NCI-H2081 treated with DMSO at 0.1 percent for 48 hours (cell line): ENCODE data around the gene TMEM145.

Experiments
- DNase-seq: peaks from one replicate; lab custom pipeline; 2025; lab: John Stamatoyannopoulos, UW

TMEM145 gene

DNA sequence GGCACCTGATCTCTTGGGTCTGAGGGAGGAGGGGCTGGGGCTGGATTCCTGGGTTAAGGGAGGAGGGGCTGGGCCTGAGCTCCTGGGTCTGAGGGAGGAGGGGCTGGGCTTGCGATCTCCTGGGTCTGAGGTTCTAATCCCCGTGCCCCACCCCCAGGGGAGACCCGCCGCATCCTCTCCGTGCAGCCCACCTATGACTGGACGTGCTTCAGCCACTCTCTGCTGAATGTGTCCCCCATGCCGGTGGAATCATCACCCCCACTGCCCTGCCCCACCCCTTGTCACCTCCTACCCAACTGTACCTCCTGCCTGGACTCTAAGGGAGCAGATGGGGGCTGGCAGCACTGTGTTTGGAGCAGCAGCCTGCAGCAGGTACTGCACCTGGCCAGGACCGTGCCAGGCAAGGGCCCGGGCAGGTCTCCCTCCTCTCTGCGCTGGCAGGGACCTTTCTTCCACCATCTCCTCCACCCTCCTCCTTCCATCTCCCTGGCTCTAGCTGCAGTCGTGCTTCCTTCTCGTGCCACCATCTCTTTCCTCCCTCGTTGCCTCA lies 49.9 kb downstream of the TMEM145 start:
- no peak for DNase-seq

DNA sequence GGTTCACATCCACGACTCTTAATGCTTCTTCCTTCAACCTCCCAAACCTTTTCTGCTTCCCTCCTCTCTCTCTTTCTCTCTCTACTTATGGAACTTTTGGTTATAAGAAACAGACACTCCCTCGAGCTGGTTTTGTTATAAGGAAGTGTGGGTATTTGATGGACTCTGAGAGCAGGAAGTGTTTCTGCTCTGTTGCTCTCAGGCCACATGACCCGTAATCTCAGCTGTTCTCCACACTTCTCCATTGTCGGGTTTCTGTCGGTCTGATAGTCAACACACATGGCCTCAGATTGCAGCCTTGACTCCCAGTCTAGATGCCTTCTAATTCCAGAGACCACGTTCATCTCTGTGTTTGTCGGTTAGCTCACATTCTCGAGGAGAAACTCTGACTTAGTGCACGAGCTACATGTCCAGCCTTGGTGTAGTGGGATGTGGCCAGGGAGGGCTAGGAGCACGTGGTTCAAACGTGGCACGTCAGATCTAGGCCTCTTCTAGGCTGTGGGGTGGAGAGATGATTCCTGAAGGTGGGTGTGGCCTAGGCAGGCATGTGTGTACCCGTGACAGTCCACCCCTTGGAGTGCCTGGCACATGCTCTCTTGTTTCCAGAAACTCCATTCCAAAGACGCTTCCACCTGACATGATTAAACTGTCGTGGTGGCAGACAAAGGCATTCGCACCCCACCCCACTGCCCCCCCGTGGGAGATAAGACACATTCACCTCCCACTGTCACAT lies 50.7 kb downstream of the TMEM145 start:
- no peak for DNase-seq

DNA sequence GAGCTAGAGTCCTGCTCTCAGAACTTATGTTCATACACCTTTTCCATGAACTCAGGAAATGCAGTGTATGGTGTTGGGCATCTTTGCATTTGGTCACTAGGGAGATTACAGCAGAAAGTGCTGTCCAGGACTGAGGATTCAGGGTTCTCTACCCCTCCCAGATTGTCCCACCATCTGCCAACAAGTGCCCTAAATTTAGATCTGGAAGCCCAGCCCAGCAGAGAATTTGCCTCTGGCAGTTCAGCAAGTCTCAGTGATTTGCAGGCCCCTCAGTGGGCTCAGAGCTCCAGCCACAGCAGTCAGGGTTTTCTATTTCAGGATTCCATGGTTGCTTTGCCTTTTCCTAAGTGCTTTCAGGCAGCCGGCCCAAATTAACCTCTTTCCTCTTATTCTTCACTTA lies 53.6 kb downstream of the TMEM145 start:
- no peak for DNase-seq

DNA sequence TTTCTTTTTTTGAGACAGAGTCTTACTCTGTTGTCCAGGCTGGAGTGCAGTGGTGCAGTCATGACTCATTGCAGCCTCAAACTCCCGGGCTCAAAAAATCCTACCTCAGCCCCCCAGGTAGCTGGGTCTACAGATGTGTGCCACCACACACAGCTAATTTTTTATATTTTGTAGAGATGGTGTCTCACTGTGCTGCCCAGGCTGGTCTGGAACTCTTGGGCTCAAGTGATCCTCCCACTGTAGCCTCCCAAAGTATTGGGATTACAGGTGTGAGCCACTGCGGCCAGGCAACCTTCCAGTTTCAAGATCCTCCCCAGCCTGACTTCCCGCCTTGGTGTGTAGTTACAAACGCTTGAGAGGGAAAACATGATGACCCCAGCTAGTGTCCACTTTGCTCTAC lies 54.8 kb downstream of the TMEM145 start:
- DNase-seq, result no peak

DNA sequence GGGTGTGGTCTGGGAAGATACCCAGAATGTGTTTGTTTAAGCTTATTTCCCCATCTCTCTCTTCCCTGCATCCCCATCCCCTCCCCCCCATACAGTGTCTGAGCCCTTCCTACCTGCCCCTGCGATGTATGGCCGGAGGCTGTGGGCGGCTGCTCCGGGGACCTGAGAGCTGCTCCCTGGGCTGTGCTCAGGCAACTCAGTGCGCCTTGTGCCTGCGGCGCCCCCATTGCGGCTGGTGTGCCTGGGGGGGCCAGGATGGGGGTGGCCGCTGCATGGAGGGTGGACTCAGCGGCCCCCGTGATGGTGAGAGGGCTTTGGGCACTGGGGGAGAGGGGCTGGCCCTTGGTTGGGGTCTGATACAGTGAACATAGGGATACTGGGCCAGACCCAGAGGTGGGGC lies 55.3 kb downstream of the TMEM145 start:
- DNase-seq, result no peak

DNA sequence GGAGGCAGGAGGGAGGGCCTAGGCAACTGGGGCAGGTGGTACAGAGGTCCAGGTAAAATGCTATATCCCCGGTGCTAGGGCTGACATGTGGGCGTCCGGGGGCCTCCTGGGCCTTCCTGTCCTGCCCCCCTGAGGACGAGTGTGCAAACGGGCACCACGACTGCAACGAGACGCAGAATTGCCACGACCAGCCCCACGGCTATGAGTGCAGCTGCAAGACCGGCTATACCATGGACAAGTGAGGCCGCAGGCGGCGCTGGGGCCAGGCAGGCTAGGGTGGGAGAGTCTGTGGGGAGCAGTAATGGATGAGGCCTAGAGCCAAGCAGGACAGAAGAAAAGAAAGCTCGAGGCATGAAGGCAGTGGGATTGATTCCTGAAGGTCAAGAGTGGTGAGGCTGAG lies 55.7 kb downstream of the TMEM145 start:
- no peak for DNase-seq

DNA sequence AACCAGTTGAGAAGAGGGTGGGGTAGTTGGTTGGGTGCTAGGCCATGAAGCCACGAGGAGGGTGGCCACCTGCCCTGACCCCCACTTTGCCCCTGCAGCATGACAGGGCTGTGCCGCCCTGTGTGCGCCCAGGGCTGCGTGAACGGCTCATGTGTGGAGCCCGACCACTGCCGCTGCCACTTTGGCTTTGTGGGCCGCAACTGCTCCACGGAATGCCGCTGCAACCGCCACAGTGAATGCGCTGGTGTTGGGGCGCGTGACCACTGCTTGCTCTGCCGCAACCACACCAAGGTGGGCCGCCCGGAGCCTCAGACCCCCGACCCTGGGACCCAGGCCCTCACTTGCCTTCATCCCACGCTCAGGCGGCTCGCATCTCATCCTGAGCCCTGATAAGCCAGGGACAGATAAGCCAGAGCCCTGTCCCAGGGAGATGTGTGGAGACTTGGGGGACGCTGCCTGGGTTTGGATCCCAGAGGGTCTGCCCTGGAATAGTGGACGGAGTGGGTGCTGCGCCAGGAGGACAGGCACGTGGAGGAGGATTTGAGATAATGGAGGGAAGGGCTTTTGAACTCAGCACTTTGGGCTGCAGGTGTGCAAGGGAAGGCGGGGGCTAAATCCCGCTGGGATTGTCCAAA lies 56.4 kb downstream of the TMEM145 start:
- no peak for DNase-seq

DNA sequence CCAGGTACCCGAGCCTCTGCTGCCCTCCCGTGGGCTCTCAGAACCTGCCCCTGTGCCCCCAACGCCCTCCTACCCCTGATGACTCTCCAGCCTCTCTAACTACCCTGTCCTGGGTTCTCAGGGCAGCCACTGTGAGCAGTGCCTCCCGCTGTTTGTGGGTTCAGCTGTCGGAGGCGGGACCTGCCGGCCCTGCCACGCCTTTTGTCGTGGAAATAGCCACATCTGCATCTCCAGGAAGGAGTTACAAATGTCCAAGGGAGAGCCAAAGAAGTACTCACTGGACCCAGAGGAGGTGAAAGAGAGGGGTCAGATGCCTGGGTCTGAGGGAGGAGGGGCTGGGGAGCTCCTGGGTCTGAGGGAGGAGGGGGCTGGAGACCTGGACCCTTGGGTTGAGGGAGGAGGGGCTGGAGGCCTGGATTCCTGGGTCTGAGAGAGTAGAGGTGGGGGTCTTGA lies 57.0 kb downstream of the TMEM145 start:
- no peak for DNase-seq

DNA sequence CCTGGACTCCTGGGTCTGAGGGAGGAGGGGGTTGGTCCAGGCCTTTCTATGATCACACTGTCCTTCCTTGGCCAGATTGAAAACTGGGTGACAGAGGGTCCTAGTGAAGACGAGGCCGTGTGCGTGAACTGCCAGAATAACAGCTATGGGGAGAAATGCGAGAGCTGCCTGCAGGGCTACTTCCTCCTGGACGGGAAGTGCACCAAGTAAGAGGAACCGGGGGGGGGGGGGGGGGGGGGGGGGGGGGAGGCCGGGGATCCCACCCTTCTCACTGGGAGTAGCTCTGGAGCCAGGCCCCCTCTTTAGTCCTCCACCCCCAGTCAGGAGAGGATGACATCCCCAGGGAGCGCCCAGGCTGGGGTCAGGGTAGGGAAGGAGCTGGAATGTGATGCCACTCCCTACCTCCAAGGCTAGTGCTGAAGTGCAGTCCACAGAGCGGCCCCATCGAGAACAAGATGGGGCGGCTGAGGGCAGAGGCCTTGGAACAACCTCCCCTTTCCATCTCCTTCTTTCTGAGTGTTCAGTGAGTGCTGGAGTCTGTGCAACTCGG lies 57.6 kb downstream of the TMEM145 start:
- DNase-seq, result no peak
